IMR-90 (cell line): Measurements from ENCODE around the gene XYLT2. TPM values are rescaled to one million over a fixed set of nuclear protein-coding genes. Genes with fewer than 3 reads are reported as not detected.

Source experiments
- ATAC-seq: fragments of 200-7000 bp; cut with Tn5 transposase; 2 replicates; pipeline ENCODE4 v1.9.1; 2020; ENCODE audit warnings: low read depth, mild to moderate bottlenecking, moderate library complexity
- BruUV-seq: library from RNA; stranded (reverse); fragments of 400-500 nt; replicated peaks from 2 replicates; lab custom pipeline; 2021; lab: Mats Ljungman, UMichigan
- CTCF ChIA-PET: fragments of 300-600 bp; formaldehyde crosslinking; extraction: SDS; loops from one replicate; lab custom pipeline; 2021; ENCODE audit warnings: antibody characterized with exemption; lab: Yijun Ruan, JAX
- POLR2A ChIA-PET: fragments of 300-600 bp; sonication (Branson Sonifier 250); formaldehyde crosslinking; loops from one replicate; lab custom pipeline; 2022; ENCODE audit warnings: antibody characterized with exemption; ENCODE audit not compliant: unreplicated experiment; lab: Charles Lee
- DNase-seq: peaks from one replicate; pipeline ENCODE4 v3.0.0; 2013
- H2AFZ ChIP-seq: replicated peaks from 2 replicates; pipeline ENCODE3; 2013; ENCODE audit warnings: low read length, mild to moderate bottlenecking; ENCODE audit not compliant: poor library complexity
- H2AK5ac ChIP-seq: 2 replicates; pipeline ENCODE4 v1.6.1; 2013; ENCODE audit warnings: low read depth, low read length, inconsistent platforms
- H2AK9ac ChIP-seq: replicated peaks from 2 replicates; pipeline ENCODE3; 2013; ENCODE audit warnings: mild to moderate bottlenecking, low read depth, low read length, moderate library complexity; ENCODE audit not compliant: poor library complexity
- H2BK120ac ChIP-seq: 2 replicates; pipeline ENCODE4 v1.6.1; 2013; ENCODE audit warnings: low read depth, low read length, inconsistent platforms
- H2BK15ac ChIP-seq: 3 replicates; pipeline ENCODE4 v1.6.1; 2013; ENCODE audit warnings: low read depth, low read length, inconsistent platforms
- H2BK20ac ChIP-seq: 2 replicates; pipeline ENCODE4 v1.6.1; 2013; ENCODE audit warnings: low read depth, mild to moderate bottlenecking, inconsistent platforms, low read length, moderate library complexity
- H2BK5ac ChIP-seq: 2 replicates; pipeline ENCODE4 v1.6.1; 2013; ENCODE audit warnings: mild to moderate bottlenecking, low read depth, low read length, inconsistent platforms; ENCODE audit not compliant: poor library complexity, severe bottlenecking
- H3K14ac ChIP-seq: replicated peaks from 2 replicates; pipeline ENCODE4 v1.6.1; 2013; ENCODE audit warnings: low read depth, low read length, inconsistent platforms
- H3K18ac ChIP-seq: 2 replicates; pipeline ENCODE4 v1.6.1; 2013; ENCODE audit warnings: low read depth, low read length, control low read depth
- H3K23ac ChIP-seq: 2 replicates; pipeline ENCODE4 v1.6.1; 2013; ENCODE audit warnings: low read depth, low read length, inconsistent platforms
- H3K27ac ChIP-seq: 2 replicates; pipeline ENCODE4 v1.5.1; 2013; ENCODE audit warnings: mild to moderate bottlenecking, control low read depth, low read length; ENCODE audit not compliant: insufficient read depth
- H3K27me3 ChIP-seq: 2 replicates; pipeline ENCODE4 v1.6.1; 2013; ENCODE audit warnings: low read length; ENCODE audit not compliant: control insufficient read depth, insufficient read depth
- H3K36me3 ChIP-seq: 2 replicates; pipeline ENCODE4 v1.6.1; 2013; ENCODE audit warnings: low read length, mixed read lengths; ENCODE audit not compliant: control insufficient read depth, insufficient read depth
- H3K4ac ChIP-seq: 2 replicates; pipeline ENCODE4 v1.6.1; 2013; ENCODE audit warnings: low read depth, low read length, inconsistent platforms
- H3K4me1 ChIP-seq: 2 replicates; pipeline ENCODE4 v1.6.1; 2013; ENCODE audit warnings: low read length, mixed read lengths; ENCODE audit not compliant: control insufficient read depth, insufficient read depth
- H3K4me2 ChIP-seq: 2 replicates; pipeline ENCODE4 v1.6.1; 2013; ENCODE audit warnings: low read depth, mild to moderate bottlenecking, control low read depth, low read length, moderate library complexity
- H3K4me3 ChIP-seq: 2 replicates; pipeline ENCODE4 v1.5.1; 2013; ENCODE audit warnings: low read depth, mild to moderate bottlenecking, control low read depth, low read length, moderate library complexity; ENCODE audit not compliant: insufficient read depth
- H3K56ac ChIP-seq: 2 replicates; pipeline ENCODE4 v1.6.1; 2013; ENCODE audit warnings: low read length, inconsistent platforms; ENCODE audit not compliant: insufficient read depth; ENCODE audit errors: extremely low read depth
- H3K79me1 ChIP-seq, 2 experiments: 2 replicates each; pipeline ENCODE4 v1.6.1; 2013; ENCODE audit warnings: low read length in 2 of 2, inconsistent platforms in 1 of 2, low read depth in 1 of 2
- H3K9ac ChIP-seq: 2 replicates; pipeline ENCODE4 v1.6.1; 2013; ENCODE audit warnings: low read depth, low read length, control low read depth
- H3K9me1 ChIP-seq: 2 replicates; pipeline ENCODE4 v1.6.1; 2013; ENCODE audit warnings: low read length, inconsistent platforms; ENCODE audit not compliant: insufficient read depth
- H3K9me3 ChIP-seq: 2 replicates; pipeline ENCODE4 v1.6.1; 2013; ENCODE audit warnings: low read length; ENCODE audit not compliant: control insufficient read depth, insufficient read depth
- H4K20me1 ChIP-seq: 2 replicates; pipeline ENCODE4 v1.6.1; 2013; ENCODE audit warnings: low read length, inconsistent platforms; ENCODE audit not compliant: insufficient read depth
- H4K5ac ChIP-seq: 2 replicates; pipeline ENCODE4 v1.6.1; 2013; ENCODE audit warnings: mild to moderate bottlenecking, low read depth, low read length, control low read depth
- H4K8ac ChIP-seq, 2 experiments: 2 replicates each; pipeline ENCODE4 v1.6.1; 2013; ENCODE audit warnings: low read depth in 2 of 2, low read length in 2 of 2, control low read depth in 1 of 2, inconsistent platforms in 1 of 2
- H4K91ac ChIP-seq: 2 replicates; pipeline ENCODE4 v1.6.1; 2013; ENCODE audit warnings: low read depth, low read length, inconsistent platforms; ENCODE audit not compliant: insufficient read depth
- BHLHE40 ChIP-seq: fragments of 150-350 bp; IDR thresholded peaks from 2 replicates; pipeline ENCODE4 v1.6.1; 2016; ENCODE audit warnings: mild to moderate bottlenecking, low read depth, low read length
- CEBPB ChIP-seq: IDR thresholded peaks from 2 replicates; pipeline ENCODE4 v1.6.1; 2012; ENCODE audit warnings: low read depth, low read length, improper control_type of control experiment
- CTCF ChIP-seq: conservative IDR thresholded peaks from 2 replicates; pipeline ENCODE4 v1.5.1; 2012; ENCODE audit warnings: mild to moderate bottlenecking, low read depth, low read length, improper control_type of control experiment
- ELK1 ChIP-seq: fragments of 150-350 bp; IDR thresholded peaks from 2 replicates; pipeline ENCODE4 v1.6.1; 2016; ENCODE audit warnings: low read depth, mild to moderate bottlenecking, low read length, moderate library complexity, borderline replicate concordance
- FOS ChIP-seq: fragments of 150-350 bp; IDR thresholded peaks from 2 replicates; pipeline ENCODE4 v1.6.1; 2016; ENCODE audit warnings: low read depth, low read length
- MAFK ChIP-seq: IDR thresholded peaks from 2 replicates; pipeline ENCODE4 v1.6.1; 2012; ENCODE audit warnings: low read depth, low read length, improper control_type of control experiment
- MAZ ChIP-seq: IDR thresholded peaks from 2 replicates; pipeline ENCODE4 v1.6.1; 2012; ENCODE audit warnings: low read depth, mild to moderate bottlenecking, low read length, improper control_type of control experiment, moderate library complexity, borderline replicate concordance
- MXI1 ChIP-seq: IDR thresholded peaks from 2 replicates; pipeline ENCODE4 v1.6.1; 2012; ENCODE audit warnings: low read depth, mild to moderate bottlenecking, low read length, moderate library complexity, borderline replicate concordance
- NFE2L2 ChIP-seq: fragments of 150-350 bp; IDR thresholded peaks from 2 replicates; pipeline ENCODE4 v1.6.1; 2016; ENCODE audit warnings: low read depth, mild to moderate bottlenecking, low read length
- POLR2A ChIP-seq: IDR thresholded peaks from 2 replicates; pipeline ENCODE4 v1.6.1; 2012; ENCODE audit warnings: mild to moderate bottlenecking, low read depth, low read length
- RAD21 ChIP-seq: IDR thresholded peaks from 2 replicates; pipeline ENCODE4 v1.6.1; 2012; ENCODE audit warnings: low read length, improper control_type of control experiment
- RCOR1 ChIP-seq: IDR thresholded peaks from 2 replicates; pipeline ENCODE4 v1.6.1; 2012; ENCODE audit warnings: mild to moderate bottlenecking, low read length, improper control_type of control experiment; ENCODE audit not compliant: insufficient replicate concordance
- RFX5 ChIP-seq: IDR thresholded peaks from 2 replicates; pipeline ENCODE4 v1.8.0; 2012; ENCODE audit warnings: low read depth, mild to moderate bottlenecking, low read length, moderate library complexity
- SMC3 ChIP-seq: fragments of 150-350 bp; IDR thresholded peaks from 2 replicates; pipeline ENCODE4 v1.6.1; 2016; ENCODE audit warnings: low read depth, mild to moderate bottlenecking, antibody characterized with exemption, low read length, moderate library complexity
- USF2 ChIP-seq: fragments of 150-350 bp; IDR thresholded peaks from 2 replicates; pipeline ENCODE4 v1.6.1; 2017; ENCODE audit warnings: mild to moderate bottlenecking, antibody characterized with exemption, low read length, low read depth
- WGBS, 2 experiments: methylation state at CpG; one replicate each; pipeline versions ENCODE4 v1.1.5 to v1.1.7; 2013; ENCODE audit warnings: missing lambda C conversion rate in 2 of 2; ENCODE audit not compliant: insufficient read length in 1 of 2; ENCODE audit errors: extremely low coverage in 2 of 2; 5-methylcytosine and 5-hydroxymethylcytosine counted together
- dilution Hi-C: fragments of 300-500 bp; cut with HindIII; formaldehyde crosslinking; loops from one replicate; pipeline ENCODE4 v1.14.3; 2018; ENCODE audit warnings: low sequenced_read_pairs; ENCODE audit not compliant: unreplicated experiment
- in situ Hi-C: fragments of 300-500 bp; cut with MboI; formaldehyde crosslinking; loops from 3 replicates; pipeline ENCODE4 v1.14.3; 2019; ENCODE audit warnings: low sequenced_read_pairs, inconsistent platforms, mixed read lengths
- intact Hi-C: fragments of 100-400 bp; cut with micrococcal nuclease; formaldehyde crosslinking; loops from 2 replicates; pipeline ENCODE4 v1.10.0; 2022
- polyA plus RNA-seq, 3 experiments: library from polyadenylated mRNA; depleted of rRNA; stranded (reverse); fragments of >200 nt; gene quantifications; 2 replicates each; pipeline ENCODE4 v1.2.3, GENCODE V29; 2012; ENCODE audit warnings: low replicate concordance in 1 of 3
- total RNA-seq: library from RNA; depleted of rRNA; stranded (reverse); fragments of >200 nt; gene quantifications from 2 replicates; pipeline ENCODE4 v1.2.3, GENCODE V29; 2012

The XYLT2 gene
- total and polyA plus RNA-seq, 2 of the 4 experiments (the other 2 are of a cell fraction): 27.7 to 31.9 TPM

GRCh38 chr17:50394711-50395110, 48.8 kb downstream of the XYLT2 start:
- Histone ChIP-seq H2AK9ac (no peak overlapping the region), H2AK5ac (no peak overlapping the region), H3K9ac (no peak overlapping the region), H3K36me3 (peaks cover 45% of the 10 kb centered on the region), H2BK15ac (no peak overlapping the region), H4K8ac (no peak overlapping the region), H3K14ac (no peak overlapping the region), H2BK20ac (no peak overlapping the region), H4K5ac (no peak overlapping the region), H2BK120ac (no peak overlapping the region), H3K23ac (no peak overlapping the region), H3K56ac (no peak overlapping the region), H3K4me3 (no peak overlapping the region), H3K27ac (no peak overlapping the region), H2BK5ac (no peak overlapping the region), H3K4me1 (peaks cover 4% of the 10 kb centered on the region), H4K20me1 (peaks cover 55% of the 10 kb centered on the region), H3K9me3 (0 out of 2 replicates have a peak, but pooled peaks cover 2% of the 10 kb centered on the region), H3K4ac (no peak overlapping the region), H4K91ac (no peak overlapping the region), H3K79me1 (peaks cover 41 to 55% of the 10 kb centered on the region in 2 experiments), H3K9me1 (peaks cover 16% of the 10 kb centered on the region; the same call in 1 of the 2 replicates), H2AFZ (no peak overlapping the region), H3K27me3 (no peaks in the 10 kb centered on the region), H3K4me2 (peak overlapping the region; percentile 34), H3K18ac (no peak overlapping the region)
- in situ Hi-C loops (no loop called here), intact Hi-C loops (no loop called here), dilution Hi-C loops (no loop called here)
- DNase-seq (no peak), ATAC-seq (no peak)
- ChIA-PET POLR2A (no interaction called here), CTCF (no interaction called here)
- no CpG with 5 or more reads among the region's 3 CpGs for WGBS, 2 experiments
- no TSS peak for BruUV-seq
- TF ChIP-seq NFE2L2: no peak
- TF ChIP-seq CTCF: no peak
- no peak for TF ChIP-seq BHLHE40
- TF ChIP-seq ELK1: no peak
- no peak for TF ChIP-seq POLR2A
- TF ChIP-seq USF2: no peak
- TF ChIP-seq SMC3: no peak
- no peak for TF ChIP-seq MAFK
- TF ChIP-seq MAZ: no peak
- TF ChIP-seq CEBPB: no peak
- TF ChIP-seq RFX5: no peak
- no peak for TF ChIP-seq FOS
- no peak for TF ChIP-seq MXI1
- TF ChIP-seq RCOR1: no peak
- no peak for TF ChIP-seq RAD21
